ENCODE data around the gene FCMR.

FCMR gene

DNA sequence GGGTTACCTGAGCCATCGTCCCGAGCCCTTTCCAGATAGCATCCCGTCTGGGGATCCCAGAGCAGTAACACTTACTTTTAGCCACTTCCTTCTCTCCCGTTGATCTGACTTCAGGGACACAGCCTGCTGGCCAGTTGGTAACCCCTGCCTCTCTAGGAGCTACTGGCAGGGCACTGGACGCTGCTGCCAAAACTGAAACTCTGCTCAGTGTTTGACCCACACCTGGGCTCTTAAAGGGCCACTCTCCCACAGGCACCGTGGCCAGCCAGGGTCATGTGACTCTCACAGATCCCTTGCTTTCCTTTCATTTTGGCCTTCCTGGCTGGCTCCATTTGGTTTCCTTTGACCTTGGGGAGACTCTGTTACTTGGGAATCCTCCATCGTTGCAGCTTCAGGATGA lies 24.5 kb upstream of the FCMR start, which contains the start of gene PIGR:
PIGR (minus strand) TSS at position 206 of the 400 bp plus-strand sequence. CDS start 5,935 bp downstream, outside the sequence.
- Mint-ChIP-seq H3K9me3 (peaks cover 3% of the 10 kb centered on the region), H3K4me1 (no peaks in the 10 kb centered on the region), H3K27ac (no peak within 1 kb of the TSS), H3K27me3 (ENCODE audit: low read depth) (peaks cover 43% of the 10 kb centered on the region), H3K36me3 (ENCODE audit: low read depth) (no peaks in the 10 kb centered on the region), H3K4me3 (no peak within 1 kb of the TSS)
- TF ChIP-seq, protein P1, sequence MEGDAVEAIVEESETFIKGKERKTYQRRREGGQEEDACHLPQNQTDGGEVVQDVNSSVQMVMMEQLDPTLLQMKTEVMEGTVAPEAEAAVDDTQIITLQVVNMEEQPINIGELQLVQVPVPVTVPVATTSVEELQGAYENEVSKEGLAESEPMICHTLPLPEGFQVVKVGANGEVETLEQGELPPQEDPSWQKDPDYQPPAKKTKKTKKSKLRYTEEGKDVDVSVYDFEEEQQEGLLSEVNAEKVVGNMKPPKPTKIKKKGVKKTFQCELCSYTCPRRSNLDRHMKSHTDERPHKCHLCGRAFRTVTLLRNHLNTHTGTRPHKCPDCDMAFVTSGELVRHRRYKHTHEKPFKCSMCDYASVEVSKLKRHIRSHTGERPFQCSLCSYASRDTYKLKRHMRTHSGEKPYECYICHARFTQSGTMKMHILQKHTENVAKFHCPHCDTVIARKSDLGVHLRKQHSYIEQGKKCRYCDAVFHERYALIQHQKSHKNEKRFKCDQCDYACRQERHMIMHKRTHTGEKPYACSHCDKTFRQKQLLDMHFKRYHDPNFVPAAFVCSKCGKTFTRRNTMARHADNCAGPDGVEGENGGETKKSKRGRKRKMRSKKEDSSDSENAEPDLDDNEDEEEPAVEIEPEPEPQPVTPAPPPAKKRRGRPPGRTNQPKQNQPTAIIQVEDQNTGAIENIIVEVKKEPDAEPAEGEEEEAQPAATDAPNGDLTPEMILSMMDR (IDR thresholded peaks at IDR 0.05; ENCODE audit: unreplicated experiment in 3 of 3), result no peak

DNA sequence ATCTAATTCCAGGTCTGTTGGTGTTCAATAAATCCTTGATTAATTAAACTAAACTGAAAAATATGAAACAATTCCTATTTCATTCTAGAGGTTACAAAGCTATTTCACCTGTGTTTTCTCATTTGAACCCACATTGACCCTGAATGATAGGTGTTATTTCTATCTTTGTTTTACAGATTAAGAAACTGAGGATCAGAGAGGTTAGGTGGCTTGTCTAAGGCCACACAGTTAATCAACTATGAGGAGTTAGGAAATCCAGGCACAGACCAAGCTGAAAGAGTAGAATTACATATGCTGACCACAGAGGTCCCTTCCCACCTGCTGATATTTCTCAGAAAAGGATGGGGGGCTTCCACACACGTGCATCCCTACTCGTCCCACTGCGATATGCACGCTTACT lies 24.0 kb upstream of the FCMR start:
- Mint-ChIP-seq H3K4me3 (no peak overlapping the region), H3K4me1 (no peaks in the 10 kb centered on the region), H3K9me3 (peaks cover 3% of the 10 kb centered on the region), H3K27me3 (ENCODE audit: low read depth) (peaks cover 46% of the 10 kb centered on the region), H3K27ac (no peak overlapping the region), H3K36me3 (ENCODE audit: low read depth) (no peaks in the 10 kb centered on the region)
- TF ChIP-seq, protein P1 (IDR thresholded peaks at IDR 0.05; ENCODE audit: unreplicated experiment in 3 of 3), result no peak

DNA sequence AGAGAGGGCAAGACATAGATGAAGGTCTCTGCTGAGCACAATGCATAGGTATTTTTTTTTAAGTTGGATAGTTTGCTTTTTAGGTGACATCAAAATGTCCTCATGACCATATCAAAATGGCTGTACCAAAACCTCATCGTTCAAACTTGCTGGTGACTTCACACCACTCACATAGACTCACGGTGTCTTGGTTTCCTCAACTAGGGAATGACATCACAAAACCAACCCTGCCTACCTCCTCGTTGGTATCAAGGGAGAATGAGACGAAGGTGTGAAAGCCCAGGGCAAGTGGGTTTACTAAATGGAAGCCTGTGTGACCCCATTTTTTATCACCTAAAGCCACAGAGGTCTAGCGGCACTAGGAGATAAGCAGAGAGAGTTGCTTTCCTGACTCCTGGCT lies 23.0 kb upstream of the FCMR start:
- H3K27me3 Mint-ChIP-seq (ENCODE audit: low read depth), result peaks cover 46% of the 10 kb centered on the region
- H3K4me1 Mint-ChIP-seq, result no peaks in the 10 kb centered on the region
- TF ChIP-seq, protein P1 (IDR thresholded peaks at IDR 0.05; ENCODE audit: unreplicated experiment in 3 of 3), result no peak
- H3K36me3 Mint-ChIP-seq (ENCODE audit: low read depth), result no peaks in the 10 kb centered on the region
- H3K9me3 Mint-ChIP-seq, result no peaks in the 10 kb centered on the region
- no peak overlapping the region for H3K4me3 Mint-ChIP-seq
- no peak overlapping the region for H3K27ac Mint-ChIP-seq

DNA sequence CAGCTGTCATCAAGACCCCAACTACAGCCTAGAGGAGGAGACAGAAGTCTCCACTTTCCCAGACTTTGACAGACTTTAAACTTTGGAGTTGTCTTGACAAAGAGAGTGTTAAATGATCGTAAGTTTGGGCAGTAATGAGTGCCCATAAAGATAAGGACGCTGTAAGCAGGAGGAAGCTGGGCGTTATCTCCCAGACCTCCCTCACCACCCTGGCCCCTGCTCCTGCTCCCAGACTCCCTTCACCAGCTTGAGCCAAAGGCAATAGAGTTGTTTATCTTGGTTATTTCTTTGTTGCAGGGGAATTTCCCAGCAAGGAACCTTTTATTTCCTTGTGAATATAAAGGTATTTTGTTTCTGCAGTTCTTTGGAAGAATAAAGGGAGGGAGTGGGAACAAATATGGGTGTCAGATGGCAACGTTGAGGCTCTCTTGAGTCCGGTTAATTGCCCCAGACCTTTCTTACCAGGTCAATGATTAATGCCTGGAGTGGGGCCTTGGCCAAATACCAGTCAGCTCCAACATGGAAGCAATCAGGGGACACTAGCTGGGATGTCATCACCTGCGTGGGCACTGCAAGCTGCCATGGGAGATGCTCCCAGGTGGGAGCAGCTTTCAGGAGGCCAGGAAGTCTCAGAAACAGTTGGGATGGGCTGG lies 20.2 kb upstream of the FCMR start:
- TF ChIP-seq, protein P1 (IDR thresholded peaks at IDR 0.05; ENCODE audit: unreplicated experiment in 3 of 3), result no peak
- H3K27ac Mint-ChIP-seq, result no peak overlapping the region
- no peaks in the 10 kb centered on the region for H3K9me3 Mint-ChIP-seq
- H3K36me3 Mint-ChIP-seq (ENCODE audit: low read depth), result no peaks in the 10 kb centered on the region
- no peaks in the 10 kb centered on the region for H3K4me1 Mint-ChIP-seq
- H3K27me3 Mint-ChIP-seq (ENCODE audit: low read depth), result peaks cover 47% of the 10 kb centered on the region
- no peak overlapping the region for H3K4me3 Mint-ChIP-seq

DNA sequence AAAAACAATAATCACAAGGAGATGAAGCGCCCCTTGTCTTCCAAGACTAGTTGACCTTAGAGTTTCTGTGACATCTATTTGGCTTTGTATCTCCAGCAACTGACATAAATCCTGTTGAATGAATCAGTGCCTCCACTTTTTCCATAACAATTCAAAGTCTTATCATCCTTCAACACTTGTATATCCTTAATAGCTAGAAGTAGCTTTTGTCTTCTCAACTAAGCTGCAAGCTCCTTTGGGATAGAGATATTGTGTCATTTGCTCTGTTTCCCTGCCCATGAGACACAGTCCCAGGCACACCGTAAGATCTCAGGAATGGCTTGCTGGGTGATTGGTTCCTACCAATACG lies 18.8 kb upstream of the FCMR start:
- H3K36me3 Mint-ChIP-seq (ENCODE audit: low read depth), result no peaks in the 10 kb centered on the region
- no peak overlapping the region for H3K27ac Mint-ChIP-seq
- peaks cover 38% of the 10 kb centered on the region for H3K27me3 Mint-ChIP-seq (ENCODE audit: low read depth)
- no peaks in the 10 kb centered on the region for H3K9me3 Mint-ChIP-seq
- TF ChIP-seq, protein P1 (IDR thresholded peaks at IDR 0.05; ENCODE audit: unreplicated experiment in 3 of 3), result no peak
- no peak overlapping the region for H3K4me3 Mint-ChIP-seq
- no peaks in the 10 kb centered on the region for H3K4me1 Mint-ChIP-seq
